NCI-H1105 treated with DMSO at 0.1 percent for 48 hours (cell line): ENCODE results near the gene MAPK13.

ENCODE experiments used
- DNase-seq: peaks from one replicate; lab custom pipeline; 2025; lab: John Stamatoyannopoulos, UW

Gene MAPK13

GRCh38 chr6:36154286-36154685 lies 24.0 kb downstream of the MAPK13 start:
- DNase-seq, result no peak

GRCh38 chr6:36155662-36156061 lies 25.3 kb downstream of the MAPK13 start:
- no peak for DNase-seq

- no peak for DNase-seq
These were observed 29.9 kb downstream of the MAPK13 start for GRCh38 chr6:36160147-36160760.

- DNase-seq, result no peak
These were observed 39.0 kb downstream of the MAPK13 start for GRCh38 chr6:36169023-36170007.

- DNase-seq, result no peak
These were observed 40.4 kb downstream of the MAPK13 start for GRCh38 chr6:36170704-36171103.

GRCh38 chr6:36171573-36171972 lies 41.3 kb downstream of the MAPK13 start:
- no peak for DNase-seq

GRCh38 chr6:36177166-36177565 lies 46.9 kb downstream of the MAPK13 start:
- no peak for DNase-seq

- DNase-seq, result no peak
These were observed 48.2 kb downstream of the MAPK13 start for GRCh38 chr6:36178544-36178943.

- no peak for DNase-seq
These were observed 49.8 kb downstream of the MAPK13 start for GRCh38 chr6:36180126-36180525.

GRCh38 chr6:36184311-36184710 lies 54.0 kb downstream of the MAPK13 start:
- no peak for DNase-seq

- no peak for DNase-seq
These were observed 55.9 kb downstream of the MAPK13 start for GRCh38 chr6:36186199-36186598.

- DNase-seq, result no peak
These were observed 57.1 kb downstream of the MAPK13 start for GRCh38 chr6:36187446-36187845.
